ENCODE measurements around the gene ANO2.
"Not testable (repeated sequence)": the region's sequence is repeated elsewhere in the genome, so short reads cannot be mapped to it uniquely, and the experiment has no call there.

ANO2 gene

GRCh38 chr12:5720381-5721005 is 224.6 kb downstream of the ANO2 start:
- no peak for DNase-seq (ENCODE audit: low read depth)

- DNase-seq (ENCODE audit: low read depth), result no peak
Measured at GRCh38 chr12:5718680-5719079, 226.4 kb downstream of the ANO2 start.

GRCh38 chr12:5718073-5718472 is 227.0 kb downstream of the ANO2 start:
- no peak for DNase-seq (ENCODE audit: low read depth)

GRCh38 chr12:5716976-5717375 is 228.1 kb downstream of the ANO2 start:
- no peak for DNase-seq (ENCODE audit: low read depth)

GRCh38 chr12:5716201-5716600 is 228.9 kb downstream of the ANO2 start:
- DNase-seq (ENCODE audit: low read depth), result no peak

- DNase-seq (ENCODE audit: low read depth), result no peak
Measured at GRCh38 chr12:5715021-5715420, 230.0 kb downstream of the ANO2 start.

GRCh38 chr12:5713599-5714081 is 231.4 kb downstream of the ANO2 start:
- no peak for DNase-seq (ENCODE audit: low read depth)

- no peak for DNase-seq (ENCODE audit: low read depth)
Measured at GRCh38 chr12:5710260-5710878, 234.7 kb downstream of the ANO2 start.

- no peak for DNase-seq (ENCODE audit: low read depth)
Measured at GRCh38 chr12:5708371-5708770, 236.7 kb downstream of the ANO2 start.

GRCh38 chr12:5706247-5706646 is 238.8 kb downstream of the ANO2 start:
- DNase-seq (ENCODE audit: low read depth), result no peak

GRCh38 chr12:5705791-5706190 is 239.3 kb downstream of the ANO2 start:
- no peak for DNase-seq (ENCODE audit: low read depth)

- DNase-seq (ENCODE audit: low read depth), result no peak
Measured at GRCh38 chr12:5694759-5695409, 250.2 kb downstream of the ANO2 start.

- no peak for DNase-seq (ENCODE audit: low read depth)
Measured at GRCh38 chr12:5692850-5693249, 252.2 kb downstream of the ANO2 start.

- DNase-seq (ENCODE audit: low read depth), result no peak
Measured at GRCh38 chr12:5691943-5692342, 253.1 kb downstream of the ANO2 start.

GRCh38 chr12:5690240-5690639 is 254.8 kb downstream of the ANO2 start:
- no peak for DNase-seq (ENCODE audit: low read depth)

GRCh38 chr12:5689773-5690172 is 255.3 kb downstream of the ANO2 start:
- no peak for DNase-seq (ENCODE audit: low read depth)

GRCh38 chr12:5688226-5688625 is 256.8 kb downstream of the ANO2 start:
- no peak for DNase-seq (ENCODE audit: low read depth)

GRCh38 chr12:5685935-5686334 is 259.1 kb downstream of the ANO2 start:
- DNase-seq (ENCODE audit: low read depth), result no peak

GRCh38 chr12:5684989-5685388 is 260.1 kb downstream of the ANO2 start:
- DNase-seq (ENCODE audit: low read depth), result no peak

- no peak for DNase-seq (ENCODE audit: low read depth)
Measured at GRCh38 chr12:5682581-5682980, 262.5 kb downstream of the ANO2 start.

GRCh38 chr12:5678176-5678575 is 266.9 kb downstream of the ANO2 start:
- DNase-seq (ENCODE audit: low read depth), result no peak

- DNase-seq (ENCODE audit: low read depth), result not testable (repeated sequence)
Measured at GRCh38 chr12:5669624-5670023, 275.4 kb downstream of the ANO2 start.

GRCh38 chr12:5665615-5666014 is 279.4 kb downstream of the ANO2 start:
- no peak for DNase-seq (ENCODE audit: low read depth)
